Panc1 (cell line): ENCODE data around the gene OR52N4. TPM values are rescaled to one million over a fixed set of nuclear protein-coding genes. Genes with fewer than 3 reads are reported as not detected.

Experiments
- ATAC-seq: fragments of 200-7000 bp; cut with Tn5 transposase; 2 replicates; pipeline ENCODE4 v1.9.1; 2020; ENCODE audit warnings: mild to moderate bottlenecking, moderate library complexity
- BruUV-seq: library from RNA; stranded (reverse); fragments of 400-500 nt; replicated peaks from 2 replicates; lab custom pipeline; 2021; lab: Mats Ljungman, UMichigan
- CTCF ChIA-PET: fragments of 300-600 bp; sonication (Branson Sonifier 250); formaldehyde crosslinking; loops from one replicate; lab custom pipeline; 2022; ENCODE audit warnings: antibody characterized with exemption; lab: Charles Lee
- POLR2A ChIA-PET: fragments of 300-600 bp; sonication (Branson Sonifier 250); formaldehyde crosslinking; loops from one replicate; lab custom pipeline; 2022; ENCODE audit warnings: antibody characterized with exemption; lab: Charles Lee
- DNase-seq: peaks from one replicate; pipeline ENCODE4 v3.0.0-alpha.2; 2010; ENCODE audit warnings: low read depth, low spot score
- H3K27ac ChIP-seq: 2 replicates; pipeline ENCODE4 v1.5.1; 2011; ENCODE audit warnings: mild to moderate bottlenecking, low read length, inconsistent platforms
- H3K27me3 ChIP-seq: fragments of 200-500 bp; sonication (Bioruptor generic); 2 replicates; pipeline ENCODE4 v1.6.0; 2014; ENCODE audit warnings: low read length, inconsistent platforms; ENCODE audit not compliant: control insufficient read depth, insufficient read depth
- H3K36me3 ChIP-seq: fragments of 200-500 bp; sonication (Bioruptor generic); 2 replicates; pipeline ENCODE4 v1.5.1; 2014; ENCODE audit warnings: inconsistent platforms, mild to moderate bottlenecking, low read length, moderate library complexity; ENCODE audit not compliant: control insufficient read depth, insufficient read depth
- H3K4me1 ChIP-seq: 2 replicates; pipeline ENCODE4 v1.5.1; 2011; ENCODE audit warnings: inconsistent platforms, mild to moderate bottlenecking, low read length, moderate library complexity; ENCODE audit not compliant: control insufficient read depth, insufficient read depth
- H3K4me3 ChIP-seq, 2 experiments: 2 replicates each; pipeline ENCODE4 v1.5.1; 2011 to 2012; ENCODE audit warnings: low read depth in 2 of 2, low read length in 2 of 2, mild to moderate bottlenecking in 2 of 2, inconsistent platforms in 1 of 2, moderate library complexity in 1 of 2
- H3K9me3 ChIP-seq: fragments of 200-500 bp; sonication (Bioruptor generic); 2 replicates; pipeline ENCODE4 v1.5.1; 2014; ENCODE audit warnings: low read depth, mild to moderate bottlenecking, inconsistent platforms, low read length, moderate library complexity; ENCODE audit not compliant: control insufficient read depth, insufficient read depth
- POLR2AphosphoS5 ChIP-seq: IDR thresholded peaks from 2 replicates; pipeline ENCODE4 v1.6.1; 2012; ENCODE audit warnings: mild to moderate bottlenecking, low read depth, low read length, moderate library complexity
- SIN3A ChIP-seq: IDR thresholded peaks from 2 replicates; pipeline ENCODE4 v1.6.1; 2012; ENCODE audit warnings: low read depth, mild to moderate bottlenecking, low read length, moderate library complexity, borderline replicate concordance; ENCODE audit not compliant: insufficient read depth
- TCF7L2 ChIP-seq: IDR thresholded peaks from 2 replicates; pipeline ENCODE4 v1.6.1; 2011; ENCODE audit warnings: mild to moderate bottlenecking, low read depth, low read length, inconsistent platforms
- in situ Hi-C: cut with HindIII; loops from 2 replicates; pipeline ENCODE4 v1.10.0; 2016; ENCODE audit warnings: low sequenced_read_pairs, low pct_unique_long_range_greater_than_20kb
- intact Hi-C: fragments of 100-400 bp; cut with micrococcal nuclease; formaldehyde crosslinking; loops from one replicate; pipeline ENCODE4 v1.10.0; 2022; ENCODE audit not compliant: unreplicated experiment
- total RNA-seq: library from RNA; stranded (reverse); gene quantifications from one replicate; pipeline ENCODE4 v1.2.1, GENCODE V29; 2021; ENCODE audit not compliant: unreplicated experiment
- TF ChIP-seq, protein P1 (sequence below), 2 experiments: IDR thresholded peaks; 2 replicates each; pipeline ENCODE4 v1.6.1; 2011 to 2012; ENCODE audit warnings: low read depth in 2 of 2, control low read depth in 1 of 2, low read length in 1 of 2, mild to moderate bottlenecking in 1 of 2, moderate library complexity in 1 of 2; ENCODE audit not compliant: insufficient read depth in 1 of 2
- TF ChIP-seq, protein P2 (sequence below): fragments of 450-650 bp; IDR thresholded peaks from 2 replicates; pipeline ENCODE4 v1.5.1; 2017; ENCODE audit warnings: mild to moderate bottlenecking

Gene OR52N4
- total RNA-seq, 1 experiment from 2014 or later = not detected

DNA sequence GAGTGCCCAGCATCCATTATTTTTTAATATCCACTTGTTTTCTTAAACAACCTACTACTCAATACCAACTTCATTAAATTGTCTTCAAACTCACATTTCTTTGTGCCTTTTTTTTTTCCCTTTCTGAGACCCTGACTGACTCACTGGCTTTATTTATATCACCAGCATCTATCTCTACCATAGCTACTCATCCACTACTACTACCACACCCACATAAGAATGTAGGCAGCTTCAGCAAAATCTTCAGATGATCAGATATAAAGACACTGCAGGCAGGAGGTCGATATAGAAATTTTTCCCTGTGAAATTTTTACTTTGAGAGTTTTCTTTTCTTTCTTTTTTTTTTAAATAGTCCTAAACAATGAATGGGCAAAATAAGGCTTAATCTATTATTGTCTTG, 15.6 kb upstream of the OR52N4 start:
- intact Hi-C loops = no loop called here
- Histone ChIP-seq H3K4me3 (no peak overlapping the region), H3K27ac (no peak overlapping the region), H3K4me1 (no peaks in the 10 kb centered on the region), H3K36me3 (no peaks in the 10 kb centered on the region), H3K9me3 (no peaks in the 10 kb centered on the region), H3K27me3 (peaks cover 4% of the 10 kb centered on the region; the same call in 1 of the 2 replicates)
- TF ChIP-seq TCF7L2 = no peak
- TF ChIP-seq, protein P1, sequence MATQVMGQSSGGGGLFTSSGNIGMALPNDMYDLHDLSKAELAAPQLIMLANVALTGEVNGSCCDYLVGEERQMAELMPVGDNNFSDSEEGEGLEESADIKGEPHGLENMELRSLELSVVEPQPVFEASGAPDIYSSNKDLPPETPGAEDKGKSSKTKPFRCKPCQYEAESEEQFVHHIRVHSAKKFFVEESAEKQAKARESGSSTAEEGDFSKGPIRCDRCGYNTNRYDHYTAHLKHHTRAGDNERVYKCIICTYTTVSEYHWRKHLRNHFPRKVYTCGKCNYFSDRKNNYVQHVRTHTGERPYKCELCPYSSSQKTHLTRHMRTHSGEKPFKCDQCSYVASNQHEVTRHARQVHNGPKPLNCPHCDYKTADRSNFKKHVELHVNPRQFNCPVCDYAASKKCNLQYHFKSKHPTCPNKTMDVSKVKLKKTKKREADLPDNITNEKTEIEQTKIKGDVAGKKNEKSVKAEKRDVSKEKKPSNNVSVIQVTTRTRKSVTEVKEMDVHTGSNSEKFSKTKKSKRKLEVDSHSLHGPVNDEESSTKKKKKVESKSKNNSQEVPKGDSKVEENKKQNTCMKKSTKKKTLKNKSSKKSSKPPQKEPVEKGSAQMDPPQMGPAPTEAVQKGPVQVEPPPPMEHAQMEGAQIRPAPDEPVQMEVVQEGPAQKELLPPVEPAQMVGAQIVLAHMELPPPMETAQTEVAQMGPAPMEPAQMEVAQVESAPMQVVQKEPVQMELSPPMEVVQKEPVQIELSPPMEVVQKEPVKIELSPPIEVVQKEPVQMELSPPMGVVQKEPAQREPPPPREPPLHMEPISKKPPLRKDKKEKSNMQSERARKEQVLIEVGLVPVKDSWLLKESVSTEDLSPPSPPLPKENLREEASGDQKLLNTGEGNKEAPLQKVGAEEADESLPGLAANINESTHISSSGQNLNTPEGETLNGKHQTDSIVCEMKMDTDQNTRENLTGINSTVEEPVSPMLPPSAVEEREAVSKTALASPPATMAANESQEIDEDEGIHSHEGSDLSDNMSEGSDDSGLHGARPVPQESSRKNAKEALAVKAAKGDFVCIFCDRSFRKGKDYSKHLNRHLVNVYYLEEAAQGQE (IDR thresholded peaks at IDR 0.05; ENCODE audit: insufficient read depth in 1 of 2, low read depth in 2 of 2, low read length in 1 of 2) = no peak
- TF ChIP-seq, protein P2, sequence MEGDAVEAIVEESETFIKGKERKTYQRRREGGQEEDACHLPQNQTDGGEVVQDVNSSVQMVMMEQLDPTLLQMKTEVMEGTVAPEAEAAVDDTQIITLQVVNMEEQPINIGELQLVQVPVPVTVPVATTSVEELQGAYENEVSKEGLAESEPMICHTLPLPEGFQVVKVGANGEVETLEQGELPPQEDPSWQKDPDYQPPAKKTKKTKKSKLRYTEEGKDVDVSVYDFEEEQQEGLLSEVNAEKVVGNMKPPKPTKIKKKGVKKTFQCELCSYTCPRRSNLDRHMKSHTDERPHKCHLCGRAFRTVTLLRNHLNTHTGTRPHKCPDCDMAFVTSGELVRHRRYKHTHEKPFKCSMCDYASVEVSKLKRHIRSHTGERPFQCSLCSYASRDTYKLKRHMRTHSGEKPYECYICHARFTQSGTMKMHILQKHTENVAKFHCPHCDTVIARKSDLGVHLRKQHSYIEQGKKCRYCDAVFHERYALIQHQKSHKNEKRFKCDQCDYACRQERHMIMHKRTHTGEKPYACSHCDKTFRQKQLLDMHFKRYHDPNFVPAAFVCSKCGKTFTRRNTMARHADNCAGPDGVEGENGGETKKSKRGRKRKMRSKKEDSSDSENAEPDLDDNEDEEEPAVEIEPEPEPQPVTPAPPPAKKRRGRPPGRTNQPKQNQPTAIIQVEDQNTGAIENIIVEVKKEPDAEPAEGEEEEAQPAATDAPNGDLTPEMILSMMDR = no peak
- TF ChIP-seq POLR2AphosphoS5 = no peak
- no peak for TF ChIP-seq SIN3A
- ATAC-seq (no peak), DNase-seq (no peak)
- no TSS peak for BruUV-seq
- in situ Hi-C loops = no loop called here
- ChIA-PET CTCF (no interaction called here), POLR2A (no interaction called here)

DNA sequence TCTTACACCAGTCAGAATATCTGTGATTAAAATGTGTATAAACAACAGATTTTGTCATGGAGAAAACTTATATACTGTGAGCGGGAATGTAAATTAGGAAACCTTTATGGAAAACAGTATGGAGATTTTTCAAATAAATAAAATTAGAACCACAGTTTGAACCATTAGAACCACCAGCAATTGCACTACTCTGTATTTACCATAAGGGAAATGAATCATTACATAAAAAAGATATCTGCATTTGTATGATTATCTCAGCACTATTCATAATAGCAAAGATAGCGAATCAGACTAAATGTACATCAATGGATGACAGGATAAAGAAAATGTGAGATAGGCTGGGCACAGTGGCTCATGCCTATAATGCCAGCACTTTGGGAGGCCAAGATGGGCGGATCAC, 7.4 kb upstream of the OR52N4 start:
- no peaks in the 10 kb centered on the region for H3K9me3 ChIP-seq
- ChIA-PET POLR2A (no interaction called here), CTCF (no interaction called here)
- no peak overlapping the region for H3K27ac ChIP-seq
- BruUV-seq = no TSS peak
- intact Hi-C loops (no loop called here), in situ Hi-C loops (no loop called here)
- no peak overlapping the region for H3K4me3 ChIP-seq
- no peaks in the 10 kb centered on the region for H3K36me3 ChIP-seq
- no peak for TF ChIP-seq POLR2AphosphoS5
- no peak for TF ChIP-seq TCF7L2
- TF ChIP-seq, protein P2 = no peak
- TF ChIP-seq, protein P1 (IDR thresholded peaks at IDR 0.05; ENCODE audit: insufficient read depth in 1 of 2, low read depth in 2 of 2, low read length in 1 of 2) = no peak
- TF ChIP-seq SIN3A = no peak
- peaks cover 2% of the 10 kb centered on the region; the same call in 1 of the 2 replicates for H3K27me3 ChIP-seq
- no peak for ATAC-seq
- no peak for DNase-seq
- H3K4me1 ChIP-seq = no peaks in the 10 kb centered on the region
